Kasumi-1 (cell line): ENCODE data around the gene PIK3CD.
"Not testable (repeated sequence)": the region's sequence is repeated elsewhere in the genome, so short reads cannot be mapped to it uniquely, and the experiment has no call there.

Source experiments
- DNase-seq, 2 experiments: peaks; one replicate each; lab custom pipeline; 2025; lab: John Stamatoyannopoulos, UW

Gene PIK3CD

GRCh38 chr1:9654051-9654833 is 2.7 kb downstream of the PIK3CD start:
- peak; percentile 82 to 84 for DNase-seq

GRCh38 chr1:9654834-9655723 is 3.5 kb downstream of the PIK3CD start:
- DNase-seq = no peak

GRCh38 chr1:9655836-9656235 is 4.3 kb downstream of the PIK3CD start:
- DNase-seq = no peak

- no peak for DNase-seq
Measured at GRCh38 chr1:9657521-9658032, 6.0 kb downstream of the PIK3CD start.

- no peak for DNase-seq
Measured at GRCh38 chr1:9658199-9658598, 6.7 kb downstream of the PIK3CD start.

GRCh38 chr1:9659328-9659727 is 7.8 kb downstream of the PIK3CD start:
- no peak for DNase-seq

GRCh38 chr1:9663257-9663656 is 11.7 kb downstream of the PIK3CD start:
- no peak for DNase-seq

GRCh38 chr1:9665193-9665592 is 13.7 kb downstream of the PIK3CD start:
- no peak for DNase-seq

GRCh38 chr1:9668080-9668479 is 16.5 kb downstream of the PIK3CD start:
- DNase-seq = no peak

GRCh38 chr1:9670085-9670484 is 18.6 kb downstream of the PIK3CD start:
- no peak for DNase-seq

- no peak for DNase-seq
Measured at GRCh38 chr1:9671377-9672140, 20.0 kb downstream of the PIK3CD start.

GRCh38 chr1:9672444-9672843 is 20.9 kb downstream of the PIK3CD start:
- no peak for DNase-seq

GRCh38 chr1:9675393-9675792 is 23.9 kb downstream of the PIK3CD start:
- no peak for DNase-seq

GRCh38 chr1:9676128-9676527 is 24.6 kb downstream of the PIK3CD start:
- DNase-seq = not testable (repeated sequence)

GRCh38 chr1:9676815-9677393 is 25.4 kb downstream of the PIK3CD start:
- DNase-seq = no peak

GRCh38 chr1:9680091-9680490 is 28.6 kb downstream of the PIK3CD start:
- no peak for DNase-seq

- no peak for DNase-seq
Measured at GRCh38 chr1:9680828-9681227, 29.3 kb downstream of the PIK3CD start.

GRCh38 chr1:9684801-9685200 is 33.3 kb downstream of the PIK3CD start:
- DNase-seq = peak; percentile 78 to 80

GRCh38 chr1:9687120-9687873 is 35.8 kb downstream of the PIK3CD start:
- peak; percentile 33 to 44 for DNase-seq

GRCh38 chr1:9687874-9688582 is 36.5 kb downstream of the PIK3CD start:
- DNase-seq = no peak
